Ovary (tissue), 3 donors: ENCODE data around the gene HPSE2.

ENCODE experiments used
- POLR2A ChIP-seq: fragments of 450-650 bp; IDR thresholded peaks from one replicate; pipeline ENCODE4 v1.6.1; 2017; ENCODE audit warnings: antibody characterized with exemption, mild to moderate bottlenecking, moderate library complexity
- TF ChIP-seq, protein P1 (sequence below), 3 donors: fragments of 450-650 bp in 2 of 3; fragments of 200-600 bp in 1 of 3; IDR thresholded peaks; one replicate each; pipeline versions ENCODE4 v1.5.1 to v1.8.0; 2016 to 2022; ENCODE audit warnings: antibody characterized with exemption in 3 of 3, mild to moderate bottlenecking in 1 of 3
- donor health status: DM: no; HTN: no; CAD: no.

GRCh38 chr10:98586096-98586495 is 649.6 kb downstream of the HPSE2 start:
- TF ChIP-seq POLR2A = no peak
- TF ChIP-seq, protein P1, sequence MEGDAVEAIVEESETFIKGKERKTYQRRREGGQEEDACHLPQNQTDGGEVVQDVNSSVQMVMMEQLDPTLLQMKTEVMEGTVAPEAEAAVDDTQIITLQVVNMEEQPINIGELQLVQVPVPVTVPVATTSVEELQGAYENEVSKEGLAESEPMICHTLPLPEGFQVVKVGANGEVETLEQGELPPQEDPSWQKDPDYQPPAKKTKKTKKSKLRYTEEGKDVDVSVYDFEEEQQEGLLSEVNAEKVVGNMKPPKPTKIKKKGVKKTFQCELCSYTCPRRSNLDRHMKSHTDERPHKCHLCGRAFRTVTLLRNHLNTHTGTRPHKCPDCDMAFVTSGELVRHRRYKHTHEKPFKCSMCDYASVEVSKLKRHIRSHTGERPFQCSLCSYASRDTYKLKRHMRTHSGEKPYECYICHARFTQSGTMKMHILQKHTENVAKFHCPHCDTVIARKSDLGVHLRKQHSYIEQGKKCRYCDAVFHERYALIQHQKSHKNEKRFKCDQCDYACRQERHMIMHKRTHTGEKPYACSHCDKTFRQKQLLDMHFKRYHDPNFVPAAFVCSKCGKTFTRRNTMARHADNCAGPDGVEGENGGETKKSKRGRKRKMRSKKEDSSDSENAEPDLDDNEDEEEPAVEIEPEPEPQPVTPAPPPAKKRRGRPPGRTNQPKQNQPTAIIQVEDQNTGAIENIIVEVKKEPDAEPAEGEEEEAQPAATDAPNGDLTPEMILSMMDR (IDR thresholded peaks at IDR 0.05) = no peak
